K562 (cell line): Measurements from ENCODE around the gene TRMT2A.

Experiments used
- CBX3 ChIP-seq, 2 experiments: IDR thresholded peaks; 1 replicate in 1 of 2; 2 replicates in 1 of 2; pipeline ENCODE4 v1.6.1; 2012; ENCODE audit warnings: inconsistent platforms in 2 of 2, low read length in 2 of 2, borderline replicate concordance in 1 of 2, control low read depth in 1 of 2
- CEBPG ChIP-seq, 3 experiments: fragments of 200-800 bp in 1 of 3; sonication (Bioruptor generic) in 1 of 3; sonication (generic) in 1 of 3; formaldehyde crosslinking in 1 of 3; IDR thresholded peaks in 2 of 3; conservative IDR thresholded peaks in 1 of 3; 2 replicates each; pipeline versions ENCODE4 v1.6.1 to v1.8.0; 2016 to 2022; ENCODE audit warnings: missing compliant biosample characterization in 2 of 3, missing genetic modification characterization in 2 of 3, mild to moderate bottlenecking in 1 of 3, missing genetic modification reagents in 1 of 3
- CHD2 ChIP-seq: IDR thresholded peaks from 2 replicates; pipeline ENCODE4 v1.6.1; 2011; ENCODE audit warnings: low read depth, low read length
- FOXM1 ChIP-seq, 2 experiments: fragments of 450-650 bp in 1 of 2; sonication (generic) in 1 of 2; formaldehyde crosslinking in 1 of 2; IDR thresholded peaks; 2 replicates each; pipeline versions ENCODE4 v1.6.1 to v1.9.0; 2017 to 2022; ENCODE audit warnings: low read depth in 2 of 2, mild to moderate bottlenecking in 2 of 2, missing genetic modification reagents in 1 of 2, moderate library complexity in 1 of 2
- HEY1 ChIP-seq: fragments of 250-450 bp; sonication (Bioruptor Pico); IDR thresholded peaks from 2 replicates; pipeline ENCODE4 v1.5.0; 2020; ENCODE audit warnings: mild to moderate bottlenecking, moderate library complexity, borderline replicate concordance
- ILK ChIP-seq: fragments of 450-650 bp; IDR thresholded peaks from 2 replicates; pipeline ENCODE4 v1.6.1; 2016; ENCODE audit warnings: missing genetic modification characterization, low read depth, mild to moderate bottlenecking, missing compliant biosample characterization, moderate library complexity, borderline replicate concordance
- PCBP1 ChIP-seq: fragments of 200-400 bp; formaldehyde crosslinking; IDR thresholded peaks from 2 replicates; pipeline ENCODE4 v1.6.1; 2018; ENCODE audit warnings: mild to moderate bottlenecking, low read depth, low read length; ENCODE audit not compliant: poor library complexity, severe bottlenecking
- POLR2A ChIP-seq: fragments of 450-650 bp; conservative IDR thresholded peaks from 2 replicates; pipeline ENCODE4 v1.6.1; 2016
- TCF7L2 ChIP-seq: fragments of 150-350 bp; IDR thresholded peaks from 2 replicates; pipeline ENCODE4 v1.6.1; 2016; ENCODE audit warnings: low read depth, mild to moderate bottlenecking, low read length, moderate library complexity
- YY1 ChIP-seq, 3 experiments: IDR thresholded peaks; 2 replicates each; pipeline ENCODE4 v1.6.1; 2011; ENCODE audit warnings: low read length in 2 of 3, mild to moderate bottlenecking in 2 of 3, moderate library complexity in 2 of 3, borderline replicate concordance in 1 of 3, control low read depth in 1 of 3, low read depth in 1 of 3; ENCODE audit not compliant: insufficient read depth in 3 of 3, insufficient replicate concordance in 2 of 3, control insufficient read depth in 1 of 3, insufficient read length in 1 of 3; ENCODE audit errors: extremely low read depth in 1 of 3
- ZBTB43 ChIP-seq: sonication (generic); formaldehyde crosslinking; IDR thresholded peaks from 2 replicates; pipeline ENCODE4 v1.8.0; 2023; ENCODE audit warnings: mild to moderate bottlenecking, missing genetic modification reagents
- ZNF398 ChIP-seq: fragments of 250-450 bp; sonication (Bioruptor Pico); IDR thresholded peaks from 2 replicates; pipeline ENCODE4 v1.8.0; 2021; ENCODE audit warnings: moderate library complexity, mild to moderate bottlenecking, inconsistent platforms
- TF ChIP-seq, protein P1 (sequence below), 3 experiments: IDR thresholded peaks in 2 of 3; conservative IDR thresholded peaks in 1 of 3; 2 replicates each; pipeline ENCODE4 v1.5.1; 2011 to 2012; ENCODE audit warnings: low read length in 3 of 3, mild to moderate bottlenecking in 3 of 3, control low read depth in 2 of 3, improper control_type of control experiment in 1 of 3, inconsistent platforms in 1 of 3, low read depth in 1 of 3, mixed read lengths in 1 of 3, moderate library complexity in 1 of 3; ENCODE audit not compliant: insufficient read depth in 2 of 3

- TF ChIP-seq CHD2 (no peak), CEBPG (CRISPR knock-in tag; IDR thresholded peaks at IDR 0.05) (no peak), CEBPG (tag; conservative IDR thresholded peaks at IDR 0.05 in 1 of 2, IDR thresholded peaks at IDR 0.05 in 1 of 2) (no peak), ILK (tag) (no peak), ZNF398 (CRISPR knock-in tag) (no peak), PCBP1 (no peak), POLR2A (peak; percentile 59), FOXM1 (IDR thresholded peaks at IDR 0.05; ENCODE audit: low read depth) (no peak), FOXM1 (CRISPR knock-in tag; IDR thresholded peaks at IDR 0.05; ENCODE audit: low read depth) (no peak), HEY1 (CRISPR knock-in tag) (no peak), CBX3 (IDR thresholded peaks at IDR 0.05; ENCODE audit: borderline replicate concordance in 1 of 2, low read length in 2 of 2) (no peak), TCF7L2 (no peak), ZBTB43 (no peak), YY1 (IDR thresholded peaks at IDR 0.05; ENCODE audit: borderline replicate concordance in 1 of 3, control insufficient read depth in 1 of 3, extremely low read depth in 1 of 3, insufficient read depth in 3 of 3, insufficient read length in 1 of 3, insufficient replicate concordance in 2 of 3, low read depth in 1 of 3, low read length in 2 of 3) (no peak)
- TF ChIP-seq, protein P1, sequence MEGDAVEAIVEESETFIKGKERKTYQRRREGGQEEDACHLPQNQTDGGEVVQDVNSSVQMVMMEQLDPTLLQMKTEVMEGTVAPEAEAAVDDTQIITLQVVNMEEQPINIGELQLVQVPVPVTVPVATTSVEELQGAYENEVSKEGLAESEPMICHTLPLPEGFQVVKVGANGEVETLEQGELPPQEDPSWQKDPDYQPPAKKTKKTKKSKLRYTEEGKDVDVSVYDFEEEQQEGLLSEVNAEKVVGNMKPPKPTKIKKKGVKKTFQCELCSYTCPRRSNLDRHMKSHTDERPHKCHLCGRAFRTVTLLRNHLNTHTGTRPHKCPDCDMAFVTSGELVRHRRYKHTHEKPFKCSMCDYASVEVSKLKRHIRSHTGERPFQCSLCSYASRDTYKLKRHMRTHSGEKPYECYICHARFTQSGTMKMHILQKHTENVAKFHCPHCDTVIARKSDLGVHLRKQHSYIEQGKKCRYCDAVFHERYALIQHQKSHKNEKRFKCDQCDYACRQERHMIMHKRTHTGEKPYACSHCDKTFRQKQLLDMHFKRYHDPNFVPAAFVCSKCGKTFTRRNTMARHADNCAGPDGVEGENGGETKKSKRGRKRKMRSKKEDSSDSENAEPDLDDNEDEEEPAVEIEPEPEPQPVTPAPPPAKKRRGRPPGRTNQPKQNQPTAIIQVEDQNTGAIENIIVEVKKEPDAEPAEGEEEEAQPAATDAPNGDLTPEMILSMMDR (IDR thresholded peaks at IDR 0.05 in 2 of 3, conservative IDR thresholded peaks at IDR 0.05 in 1 of 3; ENCODE audit: insufficient read depth in 2 of 3, low read depth in 1 of 3, low read length in 3 of 3): no peak
These were observed 9.4 kb upstream of the TRMT2A start for GRCh38 chr22:20126284-20127029.
